GM12873 (cell line): ENCODE data around the gene LPP.

Source experiments
- TF ChIP-seq, protein P1 (sequence below): IDR thresholded peaks from 2 replicates; pipeline ENCODE4 v1.5.1; 2012; ENCODE audit warnings: low read depth, mild to moderate bottlenecking, moderate library complexity, low read length, control low read depth; ENCODE audit not compliant: insufficient read depth; ENCODE audit errors: missing control alignments

Gene LPP

DNA sequence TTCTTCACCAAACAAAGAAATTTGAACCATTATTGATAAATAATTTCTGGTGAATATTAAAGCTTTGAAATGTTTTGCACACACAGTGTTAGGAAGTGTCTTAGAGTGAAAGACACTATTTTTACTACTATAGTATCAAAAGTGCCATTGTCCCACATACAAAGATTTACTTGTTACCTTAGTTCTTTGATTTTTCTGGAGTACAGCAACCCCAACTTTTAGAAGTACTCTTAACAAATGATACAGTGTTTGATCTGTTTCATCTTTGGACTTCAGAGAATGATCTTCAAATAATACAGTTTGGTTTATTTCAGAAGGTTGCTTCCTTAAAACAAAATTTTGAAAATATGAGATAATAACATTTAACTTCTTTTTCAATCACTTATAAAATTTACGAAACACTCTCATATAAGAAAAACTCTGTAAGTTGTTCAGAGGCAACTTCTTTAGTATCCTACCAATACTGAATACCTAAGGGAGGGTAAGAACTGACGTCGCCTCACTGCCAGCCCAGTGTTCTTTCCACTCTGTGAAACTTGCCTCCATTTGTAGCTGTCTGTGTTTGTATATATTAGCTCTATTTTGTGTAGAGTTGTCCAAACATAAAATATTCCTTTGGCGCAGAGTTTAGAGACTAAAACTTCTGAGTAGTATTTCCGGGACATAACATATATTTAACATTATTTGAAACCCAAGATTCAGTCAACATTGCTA is 464.2 kb downstream of the LPP start:
- TF ChIP-seq, protein P1, sequence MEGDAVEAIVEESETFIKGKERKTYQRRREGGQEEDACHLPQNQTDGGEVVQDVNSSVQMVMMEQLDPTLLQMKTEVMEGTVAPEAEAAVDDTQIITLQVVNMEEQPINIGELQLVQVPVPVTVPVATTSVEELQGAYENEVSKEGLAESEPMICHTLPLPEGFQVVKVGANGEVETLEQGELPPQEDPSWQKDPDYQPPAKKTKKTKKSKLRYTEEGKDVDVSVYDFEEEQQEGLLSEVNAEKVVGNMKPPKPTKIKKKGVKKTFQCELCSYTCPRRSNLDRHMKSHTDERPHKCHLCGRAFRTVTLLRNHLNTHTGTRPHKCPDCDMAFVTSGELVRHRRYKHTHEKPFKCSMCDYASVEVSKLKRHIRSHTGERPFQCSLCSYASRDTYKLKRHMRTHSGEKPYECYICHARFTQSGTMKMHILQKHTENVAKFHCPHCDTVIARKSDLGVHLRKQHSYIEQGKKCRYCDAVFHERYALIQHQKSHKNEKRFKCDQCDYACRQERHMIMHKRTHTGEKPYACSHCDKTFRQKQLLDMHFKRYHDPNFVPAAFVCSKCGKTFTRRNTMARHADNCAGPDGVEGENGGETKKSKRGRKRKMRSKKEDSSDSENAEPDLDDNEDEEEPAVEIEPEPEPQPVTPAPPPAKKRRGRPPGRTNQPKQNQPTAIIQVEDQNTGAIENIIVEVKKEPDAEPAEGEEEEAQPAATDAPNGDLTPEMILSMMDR = no peak

DNA sequence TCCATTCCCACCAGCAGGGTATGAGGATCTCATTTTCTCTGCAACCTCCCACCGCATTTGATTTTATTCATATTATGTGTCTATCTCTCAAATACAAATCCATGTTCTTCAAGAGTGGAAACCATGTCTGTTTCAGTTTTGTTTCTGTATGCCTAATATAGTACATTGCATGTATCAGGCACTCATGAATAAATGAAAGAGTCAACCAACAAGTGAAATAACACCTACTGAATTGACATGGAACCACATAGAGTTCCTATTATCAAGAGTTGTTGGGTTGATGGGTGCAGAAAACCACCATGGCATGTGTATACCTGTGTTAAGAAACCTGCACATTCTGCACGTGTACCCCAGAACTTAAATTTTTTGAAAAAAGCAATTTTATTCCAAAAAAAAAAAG is 466.8 kb downstream of the LPP start:
- TF ChIP-seq, protein P1 = no peak

DNA sequence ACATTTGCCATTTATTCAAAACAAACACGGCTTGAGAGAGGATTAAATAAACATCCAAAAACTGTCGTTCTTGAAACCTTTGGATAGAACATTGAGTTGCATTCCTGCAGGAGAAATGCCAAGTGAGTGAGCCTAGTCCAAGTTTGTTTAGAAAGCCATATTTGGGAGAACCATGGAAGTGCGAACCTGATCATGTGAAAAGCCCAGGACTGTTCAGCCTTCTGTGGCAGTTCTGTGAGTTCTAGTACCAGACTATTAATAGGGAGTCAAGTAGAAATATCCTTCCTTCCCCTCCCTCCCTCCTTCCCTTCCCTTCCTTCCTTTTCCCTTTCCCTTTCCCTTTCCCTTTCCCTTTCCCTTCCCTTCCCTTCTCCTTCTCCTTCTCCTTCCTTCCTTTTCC is 470.4 kb downstream of the LPP start:
- TF ChIP-seq, protein P1 = no peak

DNA sequence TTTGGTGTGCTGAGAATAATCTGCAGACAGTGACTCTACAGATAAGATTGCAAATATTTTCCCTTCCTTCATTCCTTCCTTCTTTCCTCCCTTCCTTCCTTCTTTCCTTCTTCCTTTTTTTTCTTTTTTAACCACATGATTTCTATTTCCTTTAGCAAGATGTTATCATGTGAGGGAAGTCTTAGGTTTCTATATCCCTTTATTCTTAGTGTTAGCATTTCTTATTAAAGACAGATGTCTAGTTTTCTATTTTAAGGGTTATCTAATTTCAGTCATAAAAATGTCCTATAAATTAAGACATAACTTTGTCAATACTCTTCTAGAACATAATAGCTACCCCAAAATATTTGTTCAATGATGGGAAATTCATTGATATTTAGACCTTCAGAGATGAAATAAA is 470.9 kb downstream of the LPP start:
- TF ChIP-seq, protein P1 = no peak

DNA sequence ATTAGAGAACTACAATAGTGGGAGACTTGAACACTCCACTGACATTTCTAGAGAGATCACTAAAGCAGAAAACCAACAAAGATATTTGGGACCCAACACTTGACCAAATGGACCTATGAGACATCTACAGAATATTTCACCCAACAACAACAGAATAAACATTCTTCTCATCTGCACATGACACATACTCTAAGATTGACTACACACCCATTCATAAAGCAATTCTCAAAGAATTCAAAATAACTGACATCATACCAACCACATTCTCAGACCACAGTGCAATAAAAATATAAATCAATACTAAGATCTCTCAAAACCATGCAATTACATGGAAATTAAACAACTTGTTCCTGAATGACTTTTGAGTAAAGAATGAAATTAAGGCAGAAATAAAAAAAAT is 473.7 kb downstream of the LPP start:
- TF ChIP-seq, protein P1 = no peak

DNA sequence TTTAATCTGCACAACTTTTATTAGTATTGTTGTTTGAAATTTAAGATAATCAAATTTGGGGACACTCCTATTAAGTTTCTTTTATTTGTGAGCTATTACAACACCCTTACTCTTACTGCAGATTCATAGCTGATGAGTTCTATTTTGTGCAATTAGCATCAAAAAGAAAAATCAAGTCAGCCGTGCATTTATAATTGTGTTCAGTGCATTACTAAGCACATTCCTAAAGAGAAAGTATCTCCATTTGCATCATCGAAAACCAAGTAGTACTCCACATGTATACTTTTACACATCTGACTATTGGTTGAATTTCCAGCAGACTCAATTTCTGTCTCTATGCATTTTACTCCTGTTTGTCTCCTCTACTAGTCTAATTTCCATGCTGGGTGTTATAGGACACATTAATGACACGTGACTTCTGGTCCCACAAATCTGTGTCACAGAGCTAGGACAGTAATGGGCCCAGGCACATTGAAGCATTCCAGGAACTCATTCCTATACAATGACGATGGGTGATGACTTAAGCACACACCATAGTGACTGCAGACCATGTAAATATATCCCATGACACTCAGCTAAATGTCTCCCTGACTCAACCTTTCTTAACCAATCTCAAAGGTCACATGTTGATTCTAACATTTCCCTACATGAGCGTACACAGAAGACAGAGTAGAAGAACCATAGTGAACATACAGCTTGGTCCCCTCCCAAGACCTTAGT is 477.5 kb downstream of the LPP start:
- TF ChIP-seq, protein P1 = no peak

DNA sequence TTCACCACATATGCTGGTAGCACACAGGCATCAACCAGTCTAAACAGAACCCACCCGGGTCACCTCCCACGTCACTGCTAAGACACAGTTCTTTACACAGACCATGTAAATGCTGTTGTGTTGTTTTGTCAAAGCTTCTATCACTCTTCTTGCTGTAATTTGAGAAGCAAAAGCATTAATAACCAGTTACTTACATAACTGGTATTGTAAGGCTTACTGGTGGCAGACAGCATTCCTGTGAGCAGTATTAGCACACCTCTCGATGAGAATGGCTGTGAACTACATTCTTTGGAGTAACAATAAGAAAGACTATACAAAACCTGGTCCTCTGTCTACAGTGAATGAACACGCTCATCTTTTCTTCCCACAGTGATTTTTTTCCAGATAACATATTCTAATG is 479.2 kb downstream of the LPP start:
- TF ChIP-seq, protein P1 = no peak
